ENCODE measurements around the gene THAP4.

The THAP4 gene

DNA sequence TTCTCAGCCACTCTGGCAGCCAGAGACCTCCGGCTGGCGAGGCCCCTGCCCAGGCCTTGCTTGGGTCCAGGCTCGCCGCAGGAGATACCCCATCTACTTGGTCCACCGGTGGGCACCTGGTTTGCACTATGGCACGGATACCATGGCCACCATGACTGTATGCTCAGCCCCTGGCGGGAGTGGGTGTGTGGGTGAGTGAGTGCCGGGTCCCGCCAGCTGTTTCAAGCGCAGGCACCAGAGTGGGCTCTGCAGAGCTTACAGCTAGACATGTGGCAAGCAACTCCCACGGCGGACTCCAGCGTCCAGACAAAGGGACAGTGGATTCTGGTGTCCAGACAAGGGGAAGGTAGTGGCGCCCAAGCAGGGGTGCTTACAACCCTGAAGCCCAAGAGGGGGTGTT is 2.0 kb upstream of the THAP4 start:
- no peak for DNase-seq (ENCODE audit: low spot score)

DNA sequence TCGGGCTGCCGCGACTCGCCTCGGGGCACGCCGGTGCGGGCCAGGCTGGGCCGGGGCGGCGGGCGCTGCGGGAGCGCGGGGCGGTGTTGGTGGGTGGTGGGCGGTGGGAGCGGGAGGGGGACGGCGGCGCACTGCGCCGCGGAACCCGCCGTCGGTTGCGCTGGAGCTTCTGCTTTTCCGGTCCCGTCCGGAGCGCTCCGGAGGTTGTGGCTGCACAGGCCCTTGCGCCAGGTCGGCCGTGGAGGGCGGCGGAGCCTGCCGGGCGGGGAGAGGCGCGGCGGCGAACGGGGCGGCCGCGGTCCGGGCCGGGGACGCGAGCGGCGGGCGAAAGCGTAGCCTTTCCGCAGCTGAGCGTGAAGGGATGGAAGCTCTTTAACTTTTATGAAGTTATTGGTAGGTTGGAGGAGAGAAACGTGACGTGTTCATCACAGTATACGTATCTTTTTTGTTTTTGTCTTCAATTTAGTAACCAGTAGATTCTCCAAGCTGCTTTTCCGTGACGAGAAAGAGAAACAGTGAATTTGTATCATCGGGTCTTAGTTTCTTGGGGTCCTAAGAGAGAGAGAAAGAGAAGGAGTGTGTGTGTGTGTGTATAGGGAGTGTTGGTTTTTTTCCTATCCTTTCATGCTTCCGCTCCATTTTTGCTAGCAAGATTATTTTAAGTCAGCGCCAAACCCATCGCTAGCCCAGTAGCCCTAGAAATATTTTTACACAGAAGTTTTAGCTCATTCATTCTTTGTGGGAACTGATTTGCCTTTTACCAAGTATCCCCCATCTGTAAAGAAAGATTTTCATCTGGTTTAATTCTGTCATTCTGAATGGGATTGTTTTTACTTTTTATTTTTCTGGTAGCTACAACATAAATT is 1.1 kb upstream of the THAP4 start:
- peak; percentile 13 for DNase-seq (ENCODE audit: low spot score)

DNA sequence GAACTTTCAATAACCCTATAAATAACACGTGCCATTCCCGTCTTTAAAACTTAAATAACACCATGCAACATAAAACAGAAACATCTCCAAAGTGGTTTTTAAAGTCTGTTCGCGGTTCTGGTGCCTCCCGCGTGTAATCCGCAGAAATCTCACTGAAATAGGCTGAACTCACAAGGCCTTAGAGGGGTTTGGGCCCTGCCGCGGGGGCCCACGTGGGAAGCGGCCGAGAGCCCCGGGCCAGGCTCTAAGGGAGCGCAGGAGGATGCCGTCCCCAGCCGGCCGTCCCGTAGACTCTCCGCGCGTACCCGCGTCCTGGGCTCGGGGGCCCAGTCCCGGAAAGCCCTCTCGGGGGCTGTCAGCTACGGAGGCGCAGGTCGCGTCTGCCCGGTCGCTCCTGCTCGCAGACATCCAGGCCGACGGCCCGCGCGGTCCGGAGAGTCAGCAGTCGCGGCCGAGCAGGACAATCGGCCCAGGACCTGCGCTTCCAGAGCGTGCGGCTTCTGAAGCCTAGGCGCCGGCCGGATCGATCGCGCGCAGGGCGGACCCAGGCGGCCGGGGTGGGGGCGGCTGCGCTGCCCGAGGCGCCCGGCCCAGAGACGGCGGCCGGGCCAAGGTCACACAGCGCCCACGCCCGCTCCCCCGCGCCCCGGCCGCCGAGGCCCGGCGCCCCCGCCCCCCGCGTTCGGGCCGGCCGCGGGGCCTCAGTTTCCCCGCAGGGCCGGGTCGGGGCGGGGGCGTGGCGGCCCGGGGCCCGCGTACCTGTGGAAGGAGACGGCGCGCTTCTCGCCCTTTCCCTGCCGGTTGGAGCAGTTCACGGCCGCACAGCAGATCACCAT is 558 bp downstream of the THAP4 start:
- peak; percentile 20 for DNase-seq (ENCODE audit: low spot score)

DNA sequence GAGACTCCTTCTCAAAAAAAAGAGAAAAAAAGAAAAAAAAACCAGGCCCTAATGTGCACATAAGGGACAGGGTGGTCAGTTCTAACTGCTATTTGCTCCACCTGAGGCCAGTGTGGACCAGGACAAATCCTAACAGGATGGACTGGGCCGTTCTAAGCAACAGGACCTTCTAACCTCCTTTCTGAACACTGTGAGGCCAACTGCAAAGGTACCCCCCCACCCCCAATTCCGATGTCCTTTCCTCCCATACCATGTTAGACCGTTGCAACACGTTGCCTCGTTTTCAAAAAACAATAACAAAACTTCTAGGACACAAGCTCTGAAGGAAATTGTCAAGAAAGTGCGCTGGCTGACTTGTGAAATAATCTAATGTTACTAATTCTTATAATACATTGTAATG is 1.2 kb downstream of the THAP4 start:
- DNase-seq (ENCODE audit: low spot score): peak; percentile 6

DNA sequence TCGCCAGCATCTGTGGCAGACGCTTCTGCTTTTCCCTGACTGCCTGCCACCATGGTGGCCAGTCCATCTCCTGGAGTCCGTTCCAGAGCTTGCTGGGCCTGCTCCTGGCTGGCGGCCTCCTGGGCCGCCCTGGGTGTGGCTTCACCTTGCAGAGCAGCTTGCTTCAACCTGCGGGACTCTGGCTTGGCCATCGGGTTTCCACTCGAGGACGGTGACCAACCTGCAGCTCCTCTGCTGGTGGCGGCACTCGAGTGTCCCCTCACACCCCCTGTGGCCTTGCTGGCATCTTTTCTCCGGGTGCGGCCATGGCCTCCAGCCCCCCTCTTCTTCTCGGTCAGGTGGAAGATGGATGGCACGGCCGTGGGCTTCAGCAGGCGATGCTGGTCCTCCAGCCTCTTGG is 3.4 kb downstream of the THAP4 start:
- DNase-seq (ENCODE audit: low spot score): no peak

DNA sequence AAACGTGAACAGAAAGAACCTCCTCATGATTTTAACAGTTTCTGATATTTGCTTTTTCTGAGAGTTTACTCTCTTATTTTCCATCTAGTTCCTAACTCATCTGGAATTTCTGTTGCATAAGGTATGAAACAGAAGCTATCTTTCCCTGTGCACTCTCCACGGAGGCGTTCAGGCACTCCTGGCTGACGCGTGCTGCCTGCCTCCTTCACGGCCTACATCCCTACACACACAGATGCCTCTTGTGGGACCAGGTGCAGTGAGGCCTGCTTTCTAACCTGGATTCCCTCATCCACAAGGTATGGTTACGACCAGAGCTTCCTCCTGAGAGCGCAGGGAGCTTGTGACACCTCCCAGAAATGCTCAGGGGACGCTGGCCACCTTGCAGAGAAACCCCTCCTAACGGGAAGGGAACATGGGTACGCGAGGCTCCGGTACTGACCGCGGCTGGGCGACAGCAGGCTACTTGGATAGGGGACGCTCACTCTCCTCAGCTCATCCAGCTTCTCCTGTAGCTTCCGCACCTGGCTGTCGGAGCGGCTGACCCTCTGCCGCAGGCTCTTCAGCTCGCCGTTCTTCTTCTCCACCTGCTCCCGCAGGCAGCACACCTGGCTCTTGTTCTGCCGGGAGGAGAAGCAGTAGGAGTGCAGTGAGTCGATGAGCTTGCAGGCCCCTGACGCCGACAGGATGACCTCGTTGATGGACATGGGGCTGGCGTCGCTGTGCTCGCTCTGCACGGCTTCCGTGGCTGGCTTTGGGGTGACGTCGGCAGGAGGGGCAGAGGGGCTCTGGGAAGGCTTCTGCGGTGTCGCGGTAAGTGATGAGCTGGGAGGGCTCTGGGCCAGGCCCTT is 4.3 kb downstream of the THAP4 start:
- no peak for DNase-seq (ENCODE audit: low spot score)

DNA sequence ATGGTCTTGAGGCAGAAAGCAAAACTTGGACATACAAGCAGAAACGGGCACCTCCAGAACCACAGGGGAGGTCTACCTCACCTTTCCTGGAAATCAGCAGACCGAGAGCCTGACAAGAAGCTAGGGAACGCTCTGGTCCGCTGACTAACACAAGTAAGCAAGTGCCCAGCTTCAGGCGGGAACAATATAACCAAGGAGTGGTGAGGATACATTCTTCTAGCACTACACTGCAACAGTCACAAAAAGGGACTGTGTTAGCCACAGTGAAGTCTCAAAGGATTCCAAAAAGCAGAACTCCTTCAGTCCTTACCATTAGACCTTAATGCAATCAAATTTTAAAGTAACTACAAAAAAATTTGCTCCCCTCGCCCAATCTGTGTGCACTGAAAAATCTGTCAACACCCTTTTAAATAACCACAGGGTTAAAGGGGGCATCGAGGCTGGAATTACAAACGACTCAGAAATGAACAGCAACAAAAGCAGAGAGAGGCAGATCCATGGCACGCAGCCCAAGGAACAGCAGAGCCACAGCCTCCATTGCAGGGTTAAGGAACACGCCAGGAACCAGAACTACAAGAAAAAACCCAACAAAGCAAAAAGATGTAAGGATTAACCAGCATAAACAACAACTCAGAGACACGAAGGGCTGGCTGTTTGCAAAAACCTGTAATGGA is 7.1 kb downstream of the THAP4 start:
- DNase-seq (ENCODE audit: low spot score): no peak

DNA sequence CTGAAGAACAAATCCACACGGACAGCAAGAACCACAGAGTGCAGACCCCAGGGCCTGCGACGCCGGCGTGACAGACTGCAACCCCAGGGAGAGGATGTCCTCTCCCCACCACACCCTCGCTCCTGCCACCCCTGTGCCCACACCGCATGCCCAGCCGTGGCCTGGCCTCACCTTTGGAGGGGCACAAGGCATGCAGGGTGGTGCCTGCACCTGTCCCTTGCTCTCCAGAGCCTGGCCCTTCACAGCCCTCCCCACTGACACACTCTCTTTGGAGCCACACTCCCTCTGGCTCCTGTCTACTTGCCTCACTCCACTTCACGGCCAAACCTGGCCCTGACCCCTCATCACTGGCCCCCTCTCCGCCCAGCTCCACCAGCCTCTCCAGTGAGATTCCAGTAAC is 9.3 kb downstream of the THAP4 start:
- DNase-seq (ENCODE audit: low spot score): no peak

DNA sequence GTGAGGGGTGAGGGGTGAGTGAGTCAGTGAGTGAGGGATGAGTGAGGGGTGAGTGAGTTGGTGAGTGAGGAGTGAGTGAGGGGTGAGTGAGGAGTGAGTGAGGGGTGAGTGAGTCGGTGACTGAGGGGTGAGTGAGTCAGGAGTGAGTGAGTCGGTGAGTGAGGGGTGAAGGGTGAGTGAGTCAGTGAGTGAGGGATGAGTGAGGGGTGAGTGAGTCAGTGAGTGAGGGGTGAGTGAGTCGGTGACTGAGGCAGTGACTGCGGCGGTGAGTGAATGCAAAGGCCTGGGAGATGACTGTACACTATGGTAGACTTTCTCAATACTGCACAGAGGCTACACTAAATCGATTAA is 16.6 kb downstream of the THAP4 start:
- DNase-seq (ENCODE audit: low spot score): no peak

DNA sequence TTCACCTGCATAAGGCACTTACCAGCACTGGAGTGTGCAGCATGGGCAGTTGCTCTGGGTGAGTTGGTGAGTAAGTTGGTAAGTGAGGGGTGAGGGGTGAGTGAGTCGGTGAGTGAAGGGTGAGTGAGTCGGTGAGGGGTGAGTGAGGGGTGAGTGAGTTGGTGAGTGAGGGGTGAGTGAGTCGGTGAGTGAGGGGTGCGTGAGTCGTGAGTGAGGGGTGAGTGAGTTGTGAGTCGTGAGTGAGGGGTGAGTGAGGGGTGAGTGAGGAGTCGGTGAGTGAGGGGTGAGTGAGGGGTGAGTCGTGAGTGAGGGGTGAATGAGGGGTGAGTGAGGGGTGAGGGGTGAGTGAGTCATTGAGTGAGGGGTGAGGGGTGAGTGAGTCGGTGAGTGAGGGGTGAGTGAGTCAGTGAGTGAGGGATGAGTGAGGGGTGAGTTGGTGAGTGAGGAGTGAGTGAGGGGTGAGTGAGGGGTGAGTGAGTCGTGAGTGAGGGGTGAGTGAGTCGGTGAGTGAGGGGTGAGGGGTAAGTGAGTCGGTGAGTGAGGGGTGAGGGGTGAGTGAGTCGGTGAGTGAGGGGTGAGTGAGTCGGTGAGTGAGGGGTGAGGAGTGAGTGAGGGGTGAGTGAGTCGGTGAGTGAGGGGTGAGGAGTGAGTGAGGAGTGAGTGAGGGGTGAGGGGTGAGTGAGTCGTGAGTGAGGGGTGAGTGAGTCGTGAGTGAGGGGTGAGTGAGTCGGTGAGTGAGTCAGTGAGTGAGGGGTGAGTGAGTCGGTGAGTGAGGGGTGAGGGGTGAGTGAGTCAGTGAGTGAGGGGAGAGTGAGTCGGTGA is 17.1 kb downstream of the THAP4 start:
- no peak for DNase-seq (ENCODE audit: low spot score)

DNA sequence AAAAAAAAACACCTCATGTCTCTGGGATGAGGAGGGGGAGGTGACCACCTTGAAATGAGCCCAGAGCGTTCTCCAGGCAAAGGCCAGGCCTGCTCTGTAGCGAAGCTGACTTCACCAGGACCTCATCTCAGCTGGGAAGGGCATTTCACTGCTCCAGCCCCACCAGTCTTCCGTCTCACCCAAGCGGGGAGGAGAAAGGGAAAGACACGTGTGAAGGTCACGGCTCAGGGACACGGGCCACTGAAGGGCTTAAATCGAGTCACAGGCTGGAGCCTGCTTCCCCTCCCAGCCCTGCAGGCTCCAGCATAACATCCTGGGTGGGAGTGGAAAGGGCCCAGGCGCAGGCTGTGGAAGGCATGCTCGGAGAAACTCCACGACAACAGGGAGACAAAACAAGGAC is 18.1 kb downstream of the THAP4 start:
- DNase-seq (ENCODE audit: low spot score): no peak

DNA sequence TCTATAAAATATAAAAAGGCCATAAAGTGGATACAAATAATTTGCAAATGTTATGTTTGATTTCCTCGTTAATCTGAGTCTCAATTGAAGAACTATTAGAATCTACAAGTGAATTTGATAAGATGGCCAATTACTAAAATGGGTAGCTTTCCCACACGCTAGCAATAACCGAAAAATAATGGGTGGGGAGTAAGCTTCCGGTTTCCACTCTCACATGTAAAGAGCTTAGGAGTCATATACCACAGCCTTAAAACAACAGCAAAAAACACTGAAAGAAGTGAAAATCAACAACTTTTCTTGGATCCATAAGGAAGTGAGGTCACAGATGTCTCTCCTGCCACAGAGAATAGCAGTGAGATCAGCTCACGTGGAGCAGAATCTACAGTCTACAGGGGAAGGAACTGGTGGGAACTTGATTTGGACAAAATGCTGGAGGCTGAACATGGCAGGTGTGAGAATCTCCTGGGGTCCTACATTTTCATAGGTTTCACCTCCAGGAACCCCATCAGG is 18.6 kb downstream of the THAP4 start:
- no peak for DNase-seq (ENCODE audit: low spot score)

DNA sequence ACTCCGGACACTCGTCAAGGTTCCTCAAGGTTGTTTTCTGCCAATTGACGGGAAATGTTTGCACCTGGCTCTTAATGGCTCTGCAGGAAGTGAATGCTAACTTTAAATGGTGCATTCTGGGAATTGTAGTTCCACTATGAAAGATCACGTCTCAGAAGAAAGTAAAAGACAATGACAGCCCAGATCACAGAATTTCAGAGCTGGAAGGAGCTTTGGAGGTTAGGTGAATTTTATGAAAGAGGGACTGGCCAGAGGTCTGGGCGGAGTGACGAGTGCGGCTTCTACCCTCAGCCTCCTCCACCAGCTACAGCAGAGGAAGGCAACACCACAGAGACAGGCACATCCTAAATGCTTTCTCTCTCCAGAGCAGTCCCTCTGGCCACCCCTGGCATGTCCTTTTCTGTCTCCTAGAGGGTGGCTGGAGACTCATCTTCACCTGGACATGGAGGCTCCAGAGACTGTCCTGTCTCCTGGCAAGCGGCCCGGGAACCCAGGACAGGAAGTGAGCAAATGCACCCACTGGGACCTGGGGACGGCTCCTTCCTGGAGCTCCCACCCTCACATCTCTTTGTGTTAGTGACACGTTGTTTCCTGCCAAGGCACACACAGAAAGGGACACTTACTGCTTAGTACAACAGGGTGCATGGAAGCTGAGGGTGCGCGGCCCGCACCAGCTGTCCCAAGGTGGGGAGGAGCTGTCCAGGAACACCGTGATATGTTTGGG is 19.4 kb downstream of the THAP4 start:
- no peak for DNase-seq (ENCODE audit: low spot score)

DNA sequence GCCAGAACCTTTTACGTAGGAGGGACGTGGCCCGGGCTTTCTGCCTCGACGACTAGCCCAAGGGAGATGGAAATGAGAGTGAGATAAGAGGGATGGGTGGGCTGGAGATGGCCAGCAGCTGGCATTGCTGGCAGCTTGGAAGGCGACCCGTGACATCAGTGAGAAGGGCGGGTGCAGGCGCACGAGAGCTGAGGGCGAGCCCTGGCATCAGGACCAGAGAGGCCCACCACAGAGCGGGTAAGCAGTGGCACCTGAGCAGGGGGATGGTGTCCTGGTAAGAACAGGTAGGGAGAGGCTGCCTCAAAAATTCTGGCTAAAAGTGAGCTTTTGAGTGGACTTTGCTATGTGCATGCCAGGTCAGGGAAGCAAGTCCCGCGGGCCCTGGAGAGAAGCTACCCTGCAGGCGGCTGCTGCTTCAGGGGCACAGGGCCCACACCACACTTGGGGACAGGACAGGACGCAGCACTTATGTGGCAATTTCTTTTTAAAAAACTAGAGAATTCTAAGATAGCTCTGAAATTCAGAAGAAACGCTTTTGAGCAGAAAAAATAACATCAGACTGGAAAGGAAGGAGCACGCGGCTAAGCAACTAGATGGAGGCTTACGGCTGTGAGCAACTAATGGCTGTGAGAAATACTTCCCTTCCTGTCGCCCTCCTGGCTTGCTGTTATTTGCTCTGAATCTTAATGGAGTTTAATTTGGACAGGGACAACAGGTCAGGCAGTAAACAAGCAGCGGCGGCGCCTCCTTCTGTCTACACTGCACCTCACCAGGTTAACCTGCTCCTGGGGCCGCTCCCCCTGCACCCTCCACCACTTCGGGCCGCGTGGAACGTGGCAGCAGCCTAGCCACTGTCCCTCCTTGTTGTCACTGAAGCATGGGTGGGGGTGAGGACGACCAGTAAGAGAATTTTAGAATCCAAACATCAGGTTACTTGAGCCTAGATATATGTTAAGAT is 20.5 kb downstream of the THAP4 start:
- no peak for DNase-seq (ENCODE audit: low spot score)

DNA sequence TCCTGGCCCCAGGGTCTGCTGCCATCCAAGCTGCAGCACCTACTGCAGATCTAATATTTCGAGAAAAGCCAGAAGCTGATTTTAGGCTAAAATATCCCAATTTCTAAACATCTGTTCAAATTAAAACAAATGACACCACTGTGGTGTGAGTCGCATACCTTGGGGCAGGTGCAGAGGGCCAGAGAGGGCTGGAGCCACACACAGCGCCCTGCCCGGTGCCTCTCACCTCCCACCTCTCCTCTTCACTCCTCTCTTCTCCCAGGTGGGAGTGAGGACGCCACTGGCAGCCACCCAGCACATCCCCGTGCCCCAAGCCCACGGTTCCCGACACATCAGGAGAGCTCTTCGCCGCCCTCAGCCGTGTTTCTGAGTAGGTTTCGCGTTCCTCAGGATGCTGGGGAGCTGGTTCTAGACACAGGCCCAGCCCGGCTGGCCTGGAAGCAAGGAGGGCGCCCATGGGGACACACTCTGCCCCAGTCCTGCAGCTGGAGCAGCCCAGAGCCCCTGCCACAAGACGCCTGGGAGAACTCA is 21.4 kb downstream of the THAP4 start:
- DNase-seq (ENCODE audit: low spot score): no peak

DNA sequence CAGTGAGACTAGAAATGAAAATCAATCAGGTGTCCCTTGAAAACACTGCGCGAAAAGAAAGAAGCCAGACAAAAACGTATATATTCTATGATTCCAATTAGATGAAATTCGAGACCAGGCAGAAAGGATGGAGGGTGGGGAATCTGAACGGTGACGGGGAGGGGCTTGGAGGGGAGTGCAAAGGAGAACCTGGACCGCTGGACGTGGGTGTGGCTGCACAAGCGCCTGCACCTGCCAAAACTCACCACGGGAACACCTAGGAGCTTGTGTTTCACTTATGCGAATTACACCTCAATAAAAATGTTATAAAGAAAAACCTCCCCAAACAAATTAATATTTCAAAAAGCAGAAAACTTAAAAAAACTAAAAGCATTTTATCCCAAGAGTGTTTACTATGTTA is 21.9 kb downstream of the THAP4 start:
- DNase-seq (ENCODE audit: low spot score): peak; percentile 12

DNA sequence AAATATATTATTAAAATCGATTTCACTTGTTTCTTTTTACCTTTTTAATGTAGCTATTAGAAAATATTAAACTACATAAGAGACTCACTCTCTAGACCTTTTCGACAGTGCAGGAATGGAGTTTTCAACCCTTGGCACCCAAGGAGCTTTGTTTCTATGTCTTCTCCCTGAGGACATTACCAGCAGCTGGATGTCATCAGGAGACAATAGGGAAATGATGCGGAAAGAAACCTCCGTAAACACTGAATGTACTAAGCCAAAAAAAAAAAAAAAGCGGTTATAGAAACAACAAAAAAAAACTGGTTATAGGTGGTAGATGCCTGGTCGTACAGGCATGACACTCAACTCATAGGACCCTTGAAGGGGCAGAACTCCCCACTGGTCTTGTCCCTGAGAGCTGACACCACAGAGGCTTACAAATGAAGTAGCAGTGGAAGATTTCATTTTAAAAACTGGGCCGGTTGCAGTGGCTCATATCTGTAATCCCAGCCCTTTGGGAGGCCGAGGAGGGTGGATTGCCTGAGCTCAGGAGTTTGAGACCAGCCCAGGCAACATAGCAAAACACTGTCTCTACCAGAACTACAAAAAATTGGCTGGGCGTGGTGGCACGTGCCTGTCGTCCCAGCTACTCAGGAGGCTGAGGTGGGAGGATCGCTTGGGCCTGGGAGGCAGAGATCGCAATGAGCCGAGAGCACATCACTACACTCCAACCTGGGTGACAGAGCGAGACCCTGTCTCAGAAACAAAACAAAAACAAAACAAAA is 23.8 kb downstream of the THAP4 start:
- no peak for DNase-seq (ENCODE audit: low spot score)

All from SW480 (cell line).